GM18502 (cell line): ENCODE results near the gene PAQR4.

ENCODE experiments used
- ATAC-seq: cut with Tn5 transposase; IDR thresholded peaks from one replicate; pipeline ENCODE4 v1.9.1; 2021; ENCODE audit warnings: mild to moderate bottlenecking; ENCODE audit not compliant: unreplicated experiment, poor library complexity

PAQR4 gene

DNA sequence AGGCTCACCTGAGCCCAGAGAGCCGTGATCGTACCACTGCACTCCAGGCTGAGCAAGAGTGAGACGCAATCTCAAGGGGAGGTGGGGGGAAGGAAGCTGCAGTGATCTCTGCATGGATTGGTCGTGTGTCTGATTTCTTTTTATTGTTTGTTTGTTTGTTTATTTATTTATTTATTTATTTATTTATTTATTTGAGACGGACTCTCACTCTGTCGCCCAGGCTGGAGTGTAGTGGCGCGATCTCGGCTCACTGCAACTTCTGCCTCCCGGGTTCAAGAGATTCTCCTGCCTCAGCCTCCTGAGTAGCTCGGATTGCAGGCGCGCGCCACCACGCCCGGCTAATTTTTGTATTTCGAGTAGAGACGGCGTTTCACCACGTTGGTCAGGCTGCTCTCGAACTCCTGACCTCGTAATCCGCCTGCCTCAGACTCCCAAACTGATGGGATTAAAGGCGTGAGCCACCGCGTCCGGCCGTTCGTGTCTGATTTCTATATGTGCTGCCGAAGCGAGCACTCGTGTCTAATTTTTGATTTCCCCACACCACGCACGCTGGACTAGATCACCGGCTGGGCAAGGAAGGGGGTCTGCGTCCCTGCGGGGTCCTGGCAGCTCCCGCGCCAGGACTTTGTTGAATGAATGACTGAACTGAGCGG, 50.6 kb downstream of the PAQR4 start:
- ATAC-seq = no peak

DNA sequence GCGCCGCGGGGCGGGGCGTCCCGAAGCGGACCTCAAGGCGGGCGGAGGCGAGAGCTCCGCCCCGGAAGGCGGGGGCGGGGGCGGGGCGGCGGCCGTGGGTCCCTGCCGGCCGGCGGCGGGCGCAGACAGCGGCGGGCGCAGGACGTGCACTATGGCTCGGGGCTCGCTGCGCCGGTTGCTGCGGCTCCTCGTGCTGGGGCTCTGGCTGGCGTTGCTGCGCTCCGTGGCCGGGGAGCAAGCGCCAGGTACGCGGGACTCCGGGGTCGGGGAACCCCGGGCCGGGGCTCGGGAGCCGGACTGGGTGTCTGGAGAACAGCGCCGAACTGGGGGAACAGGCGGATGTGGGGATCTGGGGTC, 51.1 kb downstream of the PAQR4 start, which contains the start of gene TNFRSF12A:
TSS of gene TNFRSF12A (plus strand) at position 122 of the 357 bp plus-strand sequence. CDS start at position 152, 30 bp downstream.
- no peak for ATAC-seq

DNA sequence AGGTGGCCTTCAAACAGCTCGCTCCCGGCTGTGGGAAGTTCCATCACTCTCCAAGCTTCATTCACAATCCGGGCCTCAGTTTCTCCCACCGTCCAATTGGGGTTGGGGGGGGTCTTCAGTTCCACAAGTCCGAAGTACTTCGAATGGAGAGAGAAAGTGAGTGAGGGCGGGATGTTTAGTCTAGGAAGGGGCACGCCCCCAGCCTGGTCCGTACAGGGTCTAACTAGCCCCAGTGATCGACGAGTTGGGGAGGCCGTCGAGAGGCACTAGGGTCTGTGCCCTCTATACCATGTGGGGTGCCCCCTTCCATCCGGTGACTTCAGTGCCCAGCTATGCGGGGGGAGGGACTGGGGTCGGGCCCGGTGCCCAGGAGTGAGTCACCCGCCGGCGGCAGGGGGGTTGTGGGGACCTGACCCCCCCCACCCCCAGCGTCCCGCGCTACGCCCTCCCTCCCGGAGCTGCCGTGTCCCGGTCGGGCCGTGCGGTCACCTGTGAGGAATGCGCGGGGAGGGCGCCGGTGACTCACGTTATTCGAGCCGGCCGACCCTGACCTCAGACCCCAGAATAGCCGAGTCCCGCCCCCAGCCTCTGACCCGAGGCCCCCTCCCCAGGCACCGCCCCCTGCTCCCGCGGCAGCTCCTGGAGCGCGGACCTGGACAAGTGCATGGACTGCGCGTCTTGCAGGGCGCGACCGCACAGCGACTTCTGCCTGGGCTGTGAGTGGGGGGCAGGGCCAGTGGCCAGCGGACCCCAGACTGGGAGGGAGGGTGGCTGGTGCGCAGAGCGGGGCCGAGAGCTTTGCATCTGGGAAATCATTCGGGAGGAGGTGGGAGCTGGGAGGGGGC, 51.7 kb downstream of the PAQR4 start:
- no peak for ATAC-seq

DNA sequence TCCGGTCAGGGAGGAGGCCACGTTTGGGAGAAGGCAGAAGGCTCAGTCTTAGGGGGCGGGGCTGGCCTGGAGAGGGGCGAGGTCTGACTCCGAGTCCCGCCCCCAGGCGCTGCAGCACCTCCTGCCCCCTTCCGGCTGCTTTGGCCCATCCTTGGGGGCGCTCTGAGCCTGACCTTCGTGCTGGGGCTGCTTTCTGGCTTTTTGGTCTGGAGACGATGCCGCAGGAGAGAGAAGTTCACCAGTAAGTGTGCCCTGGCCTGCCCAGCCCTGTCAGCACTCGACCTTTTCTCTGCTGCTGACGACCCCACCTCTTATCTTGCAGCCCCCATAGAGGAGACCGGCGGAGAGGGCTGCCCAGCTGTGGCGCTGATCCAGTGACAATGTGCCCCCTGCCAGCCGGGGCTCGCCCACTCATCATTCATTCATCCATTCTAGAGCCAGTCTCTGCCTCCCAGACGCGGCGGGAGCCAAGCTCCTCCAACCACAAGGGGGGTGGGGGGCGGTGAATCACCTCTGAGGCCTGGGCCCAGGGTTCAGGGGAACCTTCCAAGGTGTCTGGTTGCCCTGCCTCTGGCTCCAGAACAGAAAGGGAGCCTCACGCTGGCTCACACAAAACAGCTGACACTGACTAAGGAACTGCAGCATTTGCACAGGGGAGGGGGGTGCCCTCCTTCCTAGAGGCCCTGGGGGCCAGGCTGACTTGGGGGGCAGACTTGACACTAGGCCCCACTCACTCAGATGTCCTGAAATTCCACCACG, 52.5 kb downstream of the PAQR4 start:
- no peak for ATAC-seq

DNA sequence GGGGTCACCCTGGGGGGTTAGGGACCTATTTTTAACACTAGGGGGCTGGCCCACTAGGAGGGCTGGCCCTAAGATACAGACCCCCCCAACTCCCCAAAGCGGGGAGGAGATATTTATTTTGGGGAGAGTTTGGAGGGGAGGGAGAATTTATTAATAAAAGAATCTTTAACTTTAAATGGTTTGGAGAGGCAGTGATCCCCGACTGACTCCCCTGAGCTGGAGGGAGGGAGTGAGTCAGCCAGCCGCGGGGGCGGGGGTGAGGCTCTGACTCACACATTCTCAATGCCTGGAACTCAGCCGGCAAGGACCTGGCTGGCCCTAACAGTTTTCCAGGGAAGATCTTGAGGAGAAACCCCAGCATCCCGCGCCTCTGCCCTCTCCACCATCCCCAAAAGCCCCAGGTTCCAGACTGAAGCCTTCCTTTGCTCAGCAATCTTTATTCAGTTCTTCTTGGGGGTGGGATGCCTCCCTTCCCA, 53.1 kb downstream of the PAQR4 start:
- no peak for ATAC-seq

DNA sequence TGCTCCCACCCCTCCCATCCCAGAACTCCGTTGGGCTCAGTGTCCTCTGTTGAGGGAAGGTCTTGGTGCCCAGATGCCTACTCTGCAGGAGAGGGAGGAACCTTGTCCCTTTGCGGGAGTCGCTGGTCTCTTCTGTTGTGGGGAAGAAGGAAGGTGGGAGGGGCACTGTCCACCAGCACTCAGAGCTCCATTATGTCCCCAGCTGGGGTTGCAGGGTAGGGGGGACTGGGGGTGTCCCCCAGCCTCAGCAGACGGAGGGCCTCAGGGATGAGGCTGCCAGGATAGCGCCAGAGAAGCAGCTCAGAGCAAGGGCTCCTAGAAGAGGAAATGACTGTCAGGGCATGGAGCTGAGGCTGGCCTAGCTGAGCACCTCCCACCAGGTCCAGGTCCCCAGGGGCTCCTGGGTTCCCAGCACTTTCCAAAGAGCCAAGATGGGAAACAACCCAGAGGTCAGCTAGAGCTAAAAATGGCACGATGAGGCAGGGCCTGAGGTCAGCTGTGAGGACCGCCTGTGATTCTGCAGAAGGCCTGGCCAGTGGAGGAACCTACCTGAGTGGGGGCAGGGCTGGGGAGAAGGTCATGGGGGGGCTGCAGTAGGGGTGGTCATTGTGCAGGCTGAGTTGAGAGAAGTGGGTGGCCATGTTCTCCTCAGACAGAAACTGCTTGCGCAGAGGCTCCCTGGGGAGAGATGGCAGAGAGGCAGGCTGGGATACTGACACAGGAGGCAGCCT, 53.7 kb downstream of the PAQR4 start:
- no peak for ATAC-seq
